Activated CD4-positive, CD25-positive, alpha-beta regulatory T cell (primary cell): ENCODE results near the gene SHC2.
"Not testable (repeated sequence)": the region's sequence is repeated elsewhere in the genome, so short reads cannot be mapped to it uniquely, and the experiment has no call there.

ENCODE experiments used
- DNase-seq, 4 experiments: peaks; one replicate each; lab custom pipeline; 2025; lab: John Stamatoyannopoulos, UW

SHC2 gene

DNA sequence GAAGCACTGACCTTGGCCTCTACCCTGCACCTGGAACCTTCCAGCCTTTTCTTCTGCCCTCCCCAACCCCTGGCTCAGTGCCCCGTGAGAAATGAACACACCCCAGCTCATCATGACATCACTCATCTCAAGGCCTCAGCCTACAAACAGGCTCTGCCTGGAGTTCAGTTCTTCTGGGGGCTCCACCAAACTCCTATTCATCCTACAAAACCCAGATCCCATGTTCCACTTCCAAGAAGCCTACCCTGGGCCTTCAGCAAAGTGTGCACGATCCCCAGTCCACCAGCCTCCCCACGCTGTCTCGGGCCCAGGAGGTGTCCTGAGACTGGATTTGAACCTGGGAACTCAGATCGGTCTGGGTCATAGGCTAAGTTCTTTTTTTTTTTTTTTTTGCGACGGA is 9.0 kb upstream of the SHC2 start:
- DNase-seq: no peak

DNA sequence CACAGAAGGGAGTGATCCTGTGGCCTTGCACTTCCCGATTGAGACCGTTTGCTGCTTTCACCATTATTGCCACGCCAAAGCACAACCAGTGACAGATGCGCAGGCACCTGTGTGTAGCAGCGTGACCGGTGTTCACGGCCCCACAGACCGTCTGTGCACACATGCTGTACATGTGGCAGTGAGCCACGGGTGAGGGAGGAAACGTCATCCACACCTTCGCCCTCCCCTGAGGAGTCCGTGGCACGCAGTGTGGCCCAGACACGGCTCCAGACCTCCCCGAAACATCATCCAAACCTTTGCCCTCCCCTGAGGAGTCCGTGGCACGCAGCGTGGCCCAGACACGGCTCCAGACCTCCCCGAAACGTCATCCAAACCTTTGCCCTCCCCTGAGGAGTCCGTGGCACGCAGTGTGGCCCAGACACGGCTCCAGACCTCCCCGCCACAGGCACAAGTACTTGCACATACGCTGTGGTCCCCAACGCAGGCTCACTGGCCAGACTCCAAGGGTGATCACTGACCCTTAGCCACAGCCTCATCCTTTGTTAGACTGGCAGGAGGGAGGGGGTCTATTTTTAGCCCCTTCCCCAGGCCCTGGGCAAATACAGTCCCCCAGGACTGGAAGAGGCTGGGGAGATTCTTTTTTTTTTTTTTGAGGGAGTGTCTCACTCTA is 7.9 kb upstream of the SHC2 start:
- no peak for DNase-seq

DNA sequence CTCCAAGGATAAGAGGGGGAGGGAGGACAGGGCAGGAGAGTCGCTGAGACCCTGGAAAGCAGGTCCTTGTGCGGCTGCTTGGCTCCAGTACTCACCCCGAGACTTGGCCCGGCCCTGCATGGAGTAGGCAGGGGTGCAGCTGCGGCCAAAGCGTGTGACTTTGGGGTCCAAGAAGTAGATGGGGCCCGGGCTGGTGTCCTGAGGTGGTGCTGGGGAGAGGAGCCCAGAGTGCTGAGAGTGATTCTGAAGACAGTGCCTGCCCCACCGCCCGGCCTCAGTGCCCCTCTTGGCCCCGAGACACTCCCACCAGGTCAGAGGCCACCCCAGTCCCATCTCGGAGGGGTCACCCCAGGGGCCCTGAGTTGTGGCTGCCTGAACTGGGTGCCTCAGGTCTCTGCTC is 6.7 kb upstream of the SHC2 start:
- no peak for DNase-seq

DNA sequence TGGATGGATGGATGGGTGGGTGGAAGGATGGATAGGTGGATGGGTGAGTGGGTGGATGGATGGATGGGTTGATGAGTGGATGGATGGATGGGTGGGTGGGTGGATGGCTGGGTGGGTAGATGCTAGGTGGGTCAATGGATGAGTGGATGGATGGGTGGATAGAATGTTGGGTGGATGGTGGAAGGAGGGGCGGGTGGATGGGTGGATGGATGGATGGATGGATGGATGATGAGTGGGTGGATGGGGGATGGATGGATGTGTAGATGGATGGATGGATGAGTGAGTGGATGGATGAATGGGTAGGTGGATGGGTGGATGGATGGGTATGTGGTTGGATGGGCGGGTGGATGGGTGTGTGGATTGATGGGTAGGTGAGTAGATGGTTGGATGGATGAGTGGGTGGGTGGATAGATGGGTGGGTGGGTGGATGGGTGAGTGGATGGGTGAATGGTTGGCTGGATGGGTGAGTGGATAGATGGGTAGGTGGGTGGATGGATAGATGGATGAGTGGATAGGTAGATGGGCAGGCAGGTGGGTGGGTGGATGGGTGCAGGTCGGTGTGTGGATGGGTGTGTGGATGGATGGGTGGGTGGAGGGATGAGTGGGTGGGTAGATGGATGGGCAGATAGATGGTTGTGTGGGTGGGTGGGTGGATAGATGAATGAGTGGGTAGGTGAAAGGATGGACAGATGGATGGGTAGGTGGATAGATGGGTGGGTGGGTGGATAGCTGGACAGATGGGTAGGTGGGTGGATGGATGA is 4.4 kb upstream of the SHC2 start:
- DNase-seq: no peak

DNA sequence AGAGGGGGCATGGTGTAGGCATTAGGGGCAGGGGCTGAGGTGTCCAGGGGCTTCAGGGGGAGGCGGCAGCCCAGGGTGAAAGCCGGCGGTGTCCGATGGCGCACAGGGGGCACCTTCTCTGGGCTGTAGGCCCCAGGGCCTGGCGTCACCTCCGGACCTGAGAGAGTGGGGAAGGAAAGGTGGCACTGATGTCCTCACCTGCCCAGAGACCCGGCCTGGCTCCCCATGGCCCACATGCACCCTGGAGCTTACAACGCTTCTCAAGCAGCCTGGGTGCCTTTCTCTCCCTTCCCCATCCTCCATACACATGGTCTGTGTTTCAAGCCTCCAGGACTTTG is 3.3 kb upstream of the SHC2 start:
- DNase-seq: no peak

DNA sequence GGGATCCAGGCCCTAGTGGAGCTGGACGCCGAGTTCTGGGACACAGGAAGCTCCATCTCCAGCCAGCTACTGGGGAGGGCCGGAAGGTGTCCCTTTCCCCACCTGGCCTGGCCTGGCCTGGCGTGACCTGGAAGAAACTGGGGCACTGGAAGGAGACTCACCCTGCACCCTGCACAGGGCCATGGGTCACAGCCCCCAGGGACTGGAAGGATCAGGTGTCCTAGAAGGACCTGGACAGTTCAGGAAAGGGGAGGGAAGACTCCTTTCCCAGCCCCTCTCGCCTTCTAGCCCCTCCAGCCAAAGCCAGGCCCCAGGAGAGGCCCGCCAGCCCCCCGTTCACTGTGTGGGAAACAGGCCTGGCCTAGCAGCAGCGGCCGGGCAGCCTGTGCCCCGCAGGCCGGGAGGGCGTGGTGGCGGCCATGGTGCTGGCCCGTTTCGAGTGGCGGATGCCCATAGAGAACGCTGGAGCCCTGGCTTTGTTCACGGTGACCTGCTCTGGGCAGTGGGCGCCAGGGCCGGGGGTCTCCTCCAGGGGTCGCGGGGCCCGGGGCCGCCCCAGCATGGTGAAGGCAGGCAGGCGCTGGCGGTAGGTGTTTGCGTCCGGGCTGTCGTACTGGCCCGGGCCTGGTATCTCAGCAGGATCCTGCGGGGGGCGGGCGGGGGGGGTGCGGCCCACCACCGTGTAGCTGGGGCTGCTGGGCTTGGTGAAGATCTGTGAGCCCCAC is 2.8 kb upstream of the SHC2 start:
- no peak for DNase-seq

DNA sequence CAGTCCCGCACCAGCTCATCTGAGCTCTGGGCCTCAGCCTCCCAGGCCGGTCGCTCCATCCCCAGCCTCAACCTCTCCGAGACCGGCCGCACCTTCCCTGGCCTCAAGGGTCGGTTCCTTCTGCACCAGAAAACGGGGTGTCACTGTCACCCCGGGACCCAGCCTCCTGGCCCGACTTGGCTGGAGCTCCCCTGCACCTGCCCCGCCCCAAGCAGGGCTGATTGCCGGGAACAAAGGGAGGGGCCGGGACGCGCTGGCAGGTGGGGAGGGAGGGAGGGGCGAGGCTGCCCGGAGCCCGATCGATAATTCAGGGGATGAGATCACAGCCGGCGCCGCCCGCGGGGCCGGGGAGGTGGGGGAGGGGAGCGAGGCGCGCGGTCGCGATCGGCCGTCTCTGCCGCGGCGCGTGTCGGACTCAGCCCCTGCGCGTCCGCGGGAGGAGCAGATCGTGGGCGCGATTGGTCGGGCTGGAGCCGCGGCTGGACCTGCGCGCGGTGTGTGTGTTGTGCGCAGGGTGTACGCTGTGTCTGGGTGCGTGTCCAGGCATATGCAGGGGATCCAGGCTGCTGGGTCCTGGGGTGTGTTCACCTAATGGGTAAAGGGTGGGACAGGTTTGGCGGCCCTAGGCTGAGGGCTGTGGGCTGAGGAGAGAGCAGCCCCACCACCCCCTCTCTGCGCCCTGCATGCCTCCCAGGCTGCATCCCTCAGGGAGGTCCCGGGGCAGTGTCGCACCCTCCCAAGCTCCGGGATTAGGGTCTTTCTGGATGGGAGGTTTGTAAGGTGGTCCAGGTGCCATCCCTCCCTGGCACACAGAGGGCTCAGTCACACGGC is 1.1 kb upstream of the SHC2 start:
- DNase-seq: no peak

DNA sequence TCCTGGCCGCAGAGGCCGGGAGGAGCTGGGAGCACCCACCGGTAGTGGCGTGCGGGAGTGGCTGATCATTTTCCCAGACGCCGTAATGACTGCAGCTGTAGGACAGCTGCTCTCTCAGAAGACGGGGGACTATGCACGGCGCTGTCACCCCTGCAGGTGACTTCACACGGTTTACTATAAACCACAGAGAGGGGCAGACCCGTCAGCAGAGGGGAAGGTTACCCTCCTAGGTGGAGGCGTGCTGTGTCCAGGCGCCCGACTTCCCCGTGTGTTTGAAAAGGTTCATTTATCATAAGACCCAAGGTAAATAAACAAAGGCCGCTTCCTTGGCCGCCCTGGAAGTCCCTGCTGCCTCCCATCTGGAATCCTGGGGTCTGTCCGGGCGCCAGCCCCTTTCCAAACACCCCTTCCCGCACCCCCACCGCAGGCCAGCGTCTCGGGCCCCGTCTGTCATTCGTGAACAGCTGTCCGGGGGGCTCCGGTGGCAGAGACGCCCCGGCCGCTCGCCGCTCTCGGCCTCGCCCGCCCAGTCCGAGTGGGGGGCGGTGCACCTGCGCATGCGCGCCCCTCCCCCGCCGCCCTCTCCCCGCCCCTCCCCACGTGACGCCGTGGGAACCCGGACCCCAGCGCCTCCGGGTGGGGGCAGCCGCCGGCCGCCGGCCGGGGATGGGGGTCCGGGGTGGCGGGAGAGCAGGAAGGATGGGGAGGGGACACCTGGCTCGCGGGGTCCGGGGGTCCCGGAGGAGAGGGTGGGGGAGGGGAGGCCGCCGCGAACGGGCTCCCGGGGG is 915 bp downstream of the SHC2 start:
- no peak for DNase-seq

DNA sequence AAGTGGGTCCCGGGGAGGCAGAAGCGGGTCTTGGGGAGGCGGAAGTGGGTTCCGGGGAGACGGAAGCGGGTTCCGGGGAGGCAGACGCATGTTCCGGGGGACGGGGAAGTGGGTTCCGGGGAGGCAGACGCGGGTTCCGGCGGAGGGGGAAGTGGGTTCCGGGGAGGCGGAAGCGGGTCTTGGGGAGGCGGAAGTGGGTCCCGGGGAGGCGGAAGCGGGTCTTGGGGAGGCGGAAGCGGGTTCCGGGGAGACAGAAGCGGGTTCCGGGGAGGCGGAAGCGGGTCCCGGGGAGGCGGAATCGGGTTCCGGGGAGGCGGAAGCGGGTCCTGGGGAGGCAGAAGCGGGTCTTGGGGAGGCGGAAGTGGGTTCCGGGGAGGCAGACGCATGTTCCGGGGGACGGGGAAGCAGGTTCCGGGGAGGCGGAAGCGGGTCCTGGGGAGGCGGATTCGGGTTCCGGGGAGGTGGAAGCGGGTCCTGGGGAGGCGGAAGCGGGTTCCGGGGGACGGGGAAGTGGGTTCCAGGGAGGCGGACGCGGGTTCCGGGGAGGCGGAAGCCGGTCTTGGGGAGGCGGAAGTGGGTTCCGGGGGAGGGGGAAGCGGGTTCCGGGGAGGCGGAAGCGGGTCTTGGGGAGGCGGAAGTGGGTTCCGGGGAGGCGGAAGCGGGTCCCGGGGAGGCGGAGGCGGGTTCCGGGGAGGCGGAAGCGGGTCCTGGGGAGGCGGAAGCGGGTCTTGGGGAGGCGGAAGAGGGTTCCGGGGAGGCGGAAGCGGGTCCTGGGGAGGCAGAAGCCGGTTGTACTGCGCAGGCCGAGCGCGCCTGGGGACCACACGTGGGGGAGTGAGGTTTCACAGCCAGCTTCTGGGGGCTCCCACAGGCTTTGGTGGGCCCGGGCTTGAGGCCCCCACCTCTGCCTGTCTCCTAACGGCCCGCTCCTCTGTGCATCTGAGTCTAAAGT is 2.5 kb downstream of the SHC2 start:
- DNase-seq: no peak

DNA sequence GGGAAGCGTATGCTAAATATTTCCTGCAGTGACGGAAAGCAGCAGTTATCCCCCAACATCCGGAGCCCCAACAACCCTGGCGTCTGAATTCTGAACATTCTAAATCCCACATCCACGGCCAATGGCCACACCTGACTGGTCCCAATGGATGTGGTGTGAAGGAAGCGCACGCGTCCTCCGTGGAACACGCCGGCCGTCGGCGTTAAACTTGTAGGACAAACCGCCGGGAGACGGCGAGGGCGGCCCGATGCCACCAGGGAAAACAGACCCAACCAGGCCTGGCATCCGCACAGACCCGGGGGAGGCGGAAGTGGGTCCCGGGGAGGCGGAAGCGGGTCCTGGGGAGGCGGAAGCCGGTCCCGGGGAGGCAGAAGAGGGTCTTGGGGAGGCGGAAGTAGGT is 3.2 kb downstream of the SHC2 start:
- DNase-seq: no peak

DNA sequence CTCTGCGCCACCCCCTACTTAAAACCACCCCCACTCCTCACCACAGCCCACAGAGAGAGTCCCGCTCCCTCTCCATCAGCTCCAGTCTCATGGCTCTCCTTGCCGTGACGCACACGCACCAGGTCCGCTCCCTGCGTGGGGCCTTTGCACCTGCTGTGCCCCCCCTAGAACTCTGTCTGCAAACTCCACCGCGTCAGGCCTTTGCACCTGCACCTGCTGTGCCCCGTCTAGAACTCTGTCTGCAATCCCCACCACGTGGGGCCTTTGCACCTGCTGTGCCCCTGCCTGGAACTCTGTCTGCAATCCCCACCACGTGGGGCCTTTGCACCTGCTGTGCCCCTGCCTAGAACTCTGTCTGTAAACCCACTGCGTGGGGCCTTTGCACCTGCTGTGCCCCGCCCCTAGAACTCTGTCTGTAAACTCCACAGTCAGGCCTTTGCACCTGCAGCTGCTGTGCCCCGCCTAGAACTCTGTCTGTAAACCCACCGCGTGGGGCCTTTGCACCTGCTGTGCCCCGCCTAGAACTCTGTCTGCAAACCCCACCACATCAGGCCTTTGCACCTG is 4.2 kb downstream of the SHC2 start:
- no peak for DNase-seq

DNA sequence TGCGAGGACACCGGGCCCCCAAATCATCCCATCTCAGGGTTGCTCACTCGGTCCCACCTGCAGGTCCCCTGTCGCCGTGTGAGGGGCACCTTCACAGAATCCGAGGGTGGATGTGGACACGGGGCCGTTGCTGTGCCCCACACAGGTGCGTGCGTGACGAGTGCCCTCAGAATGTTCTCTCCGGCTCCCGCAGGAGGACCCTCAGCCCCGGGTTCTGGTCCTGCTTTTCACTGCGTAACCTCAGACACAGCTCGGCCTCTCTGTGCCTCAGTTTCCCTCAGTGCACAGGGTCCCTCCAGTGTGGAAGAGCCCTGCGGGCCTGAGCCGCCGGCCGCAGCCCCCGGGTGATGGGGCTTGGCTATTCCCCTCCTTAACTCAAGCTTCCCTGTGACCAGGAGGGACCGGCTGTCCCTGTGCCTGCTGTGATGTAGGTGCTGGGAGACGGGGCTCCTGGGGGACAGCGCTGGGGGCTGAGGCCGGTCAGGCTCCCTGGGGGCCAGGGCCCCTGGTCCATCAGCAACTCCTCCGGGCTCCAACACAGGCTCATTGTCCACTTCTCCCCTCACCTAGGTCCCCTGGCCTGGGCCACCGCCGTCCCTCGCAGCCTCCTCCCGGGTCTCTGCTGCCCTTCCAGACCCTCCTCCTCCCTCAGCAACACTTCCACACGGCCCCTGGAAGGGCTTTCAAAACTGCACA is 4.8 kb downstream of the SHC2 start:
- no peak for DNase-seq

DNA sequence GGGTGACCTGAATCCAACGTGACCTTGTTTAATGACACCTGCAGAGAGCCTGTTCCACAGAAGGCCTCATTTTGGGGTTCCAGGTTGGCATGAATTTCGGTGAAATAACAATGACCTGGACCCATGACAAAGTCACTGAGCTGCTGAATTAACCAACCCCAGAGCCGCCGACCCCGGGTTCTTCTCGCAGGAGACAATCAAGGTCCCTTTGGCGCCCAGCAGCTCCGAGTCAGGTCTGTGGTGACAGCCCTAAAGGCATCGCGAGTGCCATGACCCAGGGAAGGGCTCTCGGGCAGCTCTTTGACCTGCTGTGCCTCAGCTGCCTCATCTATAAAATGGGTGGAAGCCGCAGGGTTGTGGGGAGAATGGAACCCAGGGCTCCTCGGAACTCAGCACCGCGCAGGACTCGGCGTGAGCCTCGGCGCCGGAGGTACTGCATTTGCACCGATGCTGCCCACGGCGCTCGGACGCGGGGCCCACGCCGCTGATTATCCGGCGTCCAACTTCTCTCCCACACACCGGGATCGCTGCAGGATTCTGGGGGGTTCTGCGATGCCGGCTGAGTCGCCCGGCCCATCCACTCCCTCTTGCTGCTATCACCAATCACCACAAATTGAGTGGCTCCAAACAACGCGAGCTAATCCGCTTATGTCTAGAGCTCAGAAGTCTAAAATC is 5.7 kb downstream of the SHC2 start:
- no peak for DNase-seq

DNA sequence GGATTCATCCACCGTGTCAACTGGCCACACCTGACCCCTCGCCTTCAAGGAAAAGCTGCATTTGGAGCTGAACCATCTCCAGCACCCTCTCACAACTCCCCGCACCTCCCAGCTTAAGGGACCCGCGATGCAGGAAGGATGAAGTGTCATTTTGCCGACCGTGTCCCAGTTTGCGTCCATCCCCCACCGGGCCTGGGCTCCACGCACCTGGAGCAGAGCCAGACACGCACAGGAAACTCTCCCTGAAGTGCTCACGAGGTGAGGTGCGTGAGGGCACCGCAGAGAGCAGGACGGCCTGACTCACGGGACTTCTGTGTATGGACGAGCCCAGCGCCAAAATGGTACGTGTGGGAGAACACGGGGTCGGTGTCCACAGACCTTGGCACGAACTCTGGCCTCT is 7.2 kb downstream of the SHC2 start:
- DNase-seq: no peak

DNA sequence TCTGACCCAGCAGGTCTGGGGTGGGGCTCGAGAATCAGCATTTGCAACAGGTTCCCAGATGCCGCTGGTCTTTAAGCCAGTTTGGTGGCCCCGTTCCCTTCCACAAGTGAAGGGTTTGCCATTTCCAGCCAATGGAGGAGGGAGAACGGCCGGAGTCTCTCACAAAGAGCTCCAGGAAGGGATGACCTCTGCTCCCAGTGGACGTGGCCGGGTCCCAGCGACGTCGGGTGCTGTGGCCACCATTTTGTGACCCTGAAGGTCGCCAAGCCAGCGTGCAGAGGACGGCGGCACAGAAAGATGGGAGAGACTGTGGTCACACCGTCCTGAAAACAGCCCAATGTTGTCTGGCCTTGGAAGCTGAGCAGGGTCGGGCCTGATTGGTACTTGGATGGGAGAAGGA is 8.0 kb downstream of the SHC2 start:
- no peak for DNase-seq

DNA sequence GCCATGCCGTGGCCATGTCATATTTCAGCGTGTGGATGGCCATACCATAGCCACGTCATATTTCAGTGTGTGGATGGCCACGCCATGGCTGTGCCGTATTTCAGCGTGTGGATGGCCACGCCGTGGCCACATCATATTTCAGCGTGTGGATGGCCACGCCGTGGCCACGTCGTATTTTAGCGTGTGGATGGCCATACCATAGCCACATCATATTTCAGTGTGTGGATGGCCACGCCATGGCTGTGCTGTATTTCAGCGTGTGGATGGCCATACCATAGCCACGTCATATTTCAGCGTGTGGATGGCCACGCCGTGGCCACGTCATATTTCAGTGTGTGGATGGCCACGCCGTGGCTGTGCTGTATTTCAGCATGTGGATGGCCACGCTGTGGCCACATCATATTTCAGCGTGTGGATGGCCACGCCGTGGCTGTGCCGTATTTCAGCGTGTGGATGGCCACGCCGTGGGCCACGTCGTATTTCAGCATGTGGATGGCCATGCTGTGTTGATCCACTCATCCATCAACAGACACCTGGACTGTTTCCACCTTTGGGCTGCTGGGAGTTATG is 9.8 kb downstream of the SHC2 start:
- not testable (repeated sequence) for DNase-seq

DNA sequence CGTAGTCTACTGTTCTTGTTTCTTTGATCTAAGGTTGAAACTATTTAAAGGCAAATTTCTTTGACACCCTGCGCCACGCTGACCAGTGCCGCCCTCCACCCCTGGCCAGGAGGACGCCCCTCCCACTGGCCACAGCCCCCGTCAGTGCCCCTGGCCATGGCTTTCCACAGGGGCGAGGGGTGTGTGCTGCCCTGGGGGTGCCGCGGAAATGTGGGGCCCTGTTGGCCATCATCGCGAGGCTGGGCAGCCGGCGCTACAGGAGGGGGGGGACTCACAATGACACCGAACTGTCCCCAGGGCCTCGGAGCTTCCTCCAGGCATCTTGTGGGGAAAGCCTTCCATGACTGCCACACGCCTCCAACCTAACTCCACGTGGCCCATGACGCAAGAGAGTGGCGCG is 10.9 kb downstream of the SHC2 start:
- DNase-seq: no peak

DNA sequence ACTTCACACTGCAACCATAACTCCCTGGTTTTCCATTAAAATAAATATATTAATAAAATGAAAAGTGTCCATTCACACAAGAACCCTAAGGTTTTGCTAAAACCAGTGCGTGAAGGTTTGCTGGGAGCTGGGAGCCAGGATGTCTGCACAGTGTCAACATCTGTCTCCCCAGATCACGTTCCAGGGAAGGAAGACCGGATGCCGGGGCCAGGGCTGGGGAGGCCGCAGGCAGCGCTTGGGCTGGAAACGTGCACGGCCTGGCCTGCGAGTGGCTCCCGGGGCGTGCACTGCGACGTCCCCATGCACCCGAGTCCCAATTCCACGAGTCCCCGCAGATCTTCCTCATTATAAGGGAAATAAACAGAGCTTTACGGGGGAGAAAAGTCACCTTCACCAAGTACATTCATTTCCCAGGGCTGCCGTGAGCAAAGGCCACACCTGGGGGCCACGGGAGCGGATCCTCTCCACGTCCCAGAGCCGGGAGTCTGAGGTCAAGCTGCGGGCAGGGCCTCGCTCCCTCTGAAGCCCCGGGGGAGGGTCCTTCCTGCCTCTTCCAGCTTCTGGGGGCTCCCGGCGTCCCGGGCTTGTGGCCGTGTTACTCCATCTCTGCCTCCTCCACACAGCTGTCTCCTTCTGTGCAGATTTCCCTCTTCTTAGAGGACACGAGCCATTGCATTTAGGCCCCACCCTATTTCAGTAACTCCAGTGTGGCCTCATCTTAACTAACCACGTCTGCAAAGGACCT is 12.8 kb downstream of the SHC2 start:
- DNase-seq: no peak
